Measurements from ENCODE around the gene KCNT2. TPM values are rescaled to one million over a fixed set of nuclear protein-coding genes. Genes with fewer than 3 reads are reported as not detected.
A peak's percentile ranks its signal among the peaks of the same experiment; 100 is the strongest.

The KCNT2 gene
- total RNA-seq, 1 experiment from 2014 or later: 9.1 TPM

DNA sequence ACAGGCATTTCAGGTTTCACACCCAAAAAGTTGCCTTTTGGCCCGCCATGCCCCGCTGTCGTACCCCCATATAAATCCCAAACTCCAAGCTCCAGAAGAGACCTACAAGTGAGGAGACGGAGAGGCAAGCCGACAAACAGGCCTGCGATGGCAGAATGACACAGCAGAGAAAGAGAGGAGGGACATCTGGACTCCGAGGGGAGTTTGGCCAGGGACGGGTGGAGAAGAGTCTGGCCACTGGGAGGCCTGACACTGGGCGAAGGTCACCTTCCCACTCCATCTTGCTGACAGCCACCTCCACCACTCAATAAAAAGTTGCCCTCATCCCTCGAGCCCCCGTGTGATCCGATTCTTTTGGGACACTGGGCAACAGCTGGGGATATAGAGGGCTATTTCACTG lies 41.8 kb upstream of the KCNT2 start:
- H3K27ac Mint-ChIP-seq: peak overlapping the region in 1 of 3 experiments; percentile 12; a peak in 1 of 7 replicates

More for the DNA sequence above, 41.8 kb upstream of the KCNT2 start:
- DNase-seq: peak; percentile 31
- Histone ChIP-seq H3T11ph (ENCODE audit: low read length) (no peak overlapping the region), H3K9me3 (ENCODE audit: control insufficient read depth, low read depth, low read length) (no peaks in the 10 kb centered on the region), H2BK120ac (ENCODE audit: low read depth, low read length, poor library complexity, severe bottlenecking) (no peak overlapping the region), H2BK15ac (ENCODE audit: low read depth, low read length) (no peak overlapping the region), H2AFZ (ENCODE audit: low read length) (no peak overlapping the region), H3K4me1 (ENCODE audit: insufficient read depth, low read length) (no peaks in the 10 kb centered on the region), H3K27ac (ENCODE audit: insufficient read length, low read depth, low read length) (no peak overlapping the region), H3K18ac (ENCODE audit: insufficient read length, low read depth, low read length) (no peak overlapping the region), H2AK5ac (ENCODE audit: insufficient read length, low read length) (no peak overlapping the region), H3K27me3 (ENCODE audit: insufficient read depth, low read length) (no peaks in the 10 kb centered on the region), H3K79me2 (ENCODE audit: insufficient read depth, low read length) (no peaks in the 10 kb centered on the region), H4K5ac (ENCODE audit: insufficient read length, low read depth, low read length) (no peak overlapping the region), H2BK5ac (ENCODE audit: insufficient read length, low read length) (no peak overlapping the region), H4K20me1 (ENCODE audit: control insufficient read depth, insufficient read depth, insufficient read length) (no peaks in the 10 kb centered on the region), H3K4ac (ENCODE audit: low read depth, low read length) (no peak overlapping the region), H4K8ac (replicated peaks; ENCODE audit: insufficient read length, low read depth, low read length) (no peak overlapping the region), H4K91ac (ENCODE audit: insufficient read length, low read depth, low read length) (no peak overlapping the region), H3K14ac (ENCODE audit: insufficient read depth, low read length) (no peak overlapping the region), H3K56ac (ENCODE audit: insufficient read length, low read depth, low read length) (no peak overlapping the region), H2BK20ac (ENCODE audit: low read depth, low read length, poor library complexity, severe bottlenecking) (no peak overlapping the region), H3K23me2 (ENCODE audit: insufficient read length, low read depth, low read length, poor library complexity, severe bottlenecking) (no peaks in the 10 kb centered on the region), H3K23ac (ENCODE audit: insufficient read length, low read depth, low read length) (no peak overlapping the region), H2BK12ac (ENCODE audit: insufficient read length, low read depth, low read length) (no peak overlapping the region), H3K79me1 (ENCODE audit: insufficient read depth, low read depth, low read length, poor library complexity, severe bottlenecking) (no peaks in the 10 kb centered on the region), H3K4me2 (ENCODE audit: insufficient read depth, insufficient read length, low read length) (no peak overlapping the region), H3K9ac (ENCODE audit: extremely low read depth, insufficient read length, low read length) (no peak overlapping the region)
- WGBS (ENCODE audit: extremely low coverage, insufficient read length, low lambda C conversion rate): no CpG with 5 or more reads among the region's 12 CpGs
- Mint-ChIP-seq H3K36me3 (ENCODE audit: insufficient read depth in 1 of 3, low read depth in 3 of 3) (no peaks in the 10 kb centered on the region), H3K4me3 (peak overlapping the region in 1 of 2 experiments; percentile 38; a peak in 2 of 5 replicates), H3K27me3 (ENCODE audit: low read depth) (no peaks in the 10 kb centered on the region), H3K9me3 (no peaks in the 10 kb centered on the region), H3K4me1 (peaks cover under 1 to 2% of the 10 kb centered on the region in 2 experiments)
- TF ChIP-seq, protein P1, sequence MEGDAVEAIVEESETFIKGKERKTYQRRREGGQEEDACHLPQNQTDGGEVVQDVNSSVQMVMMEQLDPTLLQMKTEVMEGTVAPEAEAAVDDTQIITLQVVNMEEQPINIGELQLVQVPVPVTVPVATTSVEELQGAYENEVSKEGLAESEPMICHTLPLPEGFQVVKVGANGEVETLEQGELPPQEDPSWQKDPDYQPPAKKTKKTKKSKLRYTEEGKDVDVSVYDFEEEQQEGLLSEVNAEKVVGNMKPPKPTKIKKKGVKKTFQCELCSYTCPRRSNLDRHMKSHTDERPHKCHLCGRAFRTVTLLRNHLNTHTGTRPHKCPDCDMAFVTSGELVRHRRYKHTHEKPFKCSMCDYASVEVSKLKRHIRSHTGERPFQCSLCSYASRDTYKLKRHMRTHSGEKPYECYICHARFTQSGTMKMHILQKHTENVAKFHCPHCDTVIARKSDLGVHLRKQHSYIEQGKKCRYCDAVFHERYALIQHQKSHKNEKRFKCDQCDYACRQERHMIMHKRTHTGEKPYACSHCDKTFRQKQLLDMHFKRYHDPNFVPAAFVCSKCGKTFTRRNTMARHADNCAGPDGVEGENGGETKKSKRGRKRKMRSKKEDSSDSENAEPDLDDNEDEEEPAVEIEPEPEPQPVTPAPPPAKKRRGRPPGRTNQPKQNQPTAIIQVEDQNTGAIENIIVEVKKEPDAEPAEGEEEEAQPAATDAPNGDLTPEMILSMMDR (conservative IDR thresholded peaks at IDR 0.05): no peak

All from H9 (cell line).